ENCODE data around the gene TCF12. TPM values are rescaled to one million over a fixed set of nuclear protein-coding genes. Genes with fewer than 3 reads are reported as not detected.

Gene TCF12
- total RNA-seq, 1 donor from 2014 or later = 144 TPM

DNA sequence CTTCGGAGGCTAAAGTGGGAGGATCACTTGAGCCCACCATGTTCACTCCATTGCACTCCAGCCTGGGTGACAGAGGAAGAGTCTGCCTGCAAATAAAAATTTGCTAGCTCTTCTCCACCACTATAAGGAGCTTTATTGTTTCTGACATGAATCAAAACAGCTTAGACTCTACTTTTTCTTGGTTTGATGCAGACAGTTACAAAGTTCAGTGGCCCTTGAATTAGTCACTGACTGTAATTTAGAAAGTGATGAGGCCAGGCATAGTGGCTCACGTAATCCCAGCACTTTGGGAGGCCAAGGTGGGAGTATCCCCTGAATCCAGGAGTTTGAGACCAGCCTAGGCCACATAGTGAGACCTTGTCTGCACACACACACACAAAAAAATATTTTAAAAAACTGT is 285.5 kb downstream of the TCF12 start:
- no peak for TF ChIP-seq CTCF (IDR thresholded peaks at IDR 0.05)
- DNase-seq (ENCODE audit: low spot score in 2 of 2) = no peak
- H3K4me3 ChIP-seq = no peak overlapping the region
- intact Hi-C loops (cut with DNase I) = no loop called here
- H3K9me3 ChIP-seq = no peaks in the 10 kb centered on the region
- H3K4me1 ChIP-seq = no peaks in the 10 kb centered on the region
- H3K27me3 ChIP-seq = no peaks in the 10 kb centered on the region
- H3K27ac ChIP-seq = no peak overlapping the region
- no peaks in the 10 kb centered on the region for H3K36me3 ChIP-seq

DNA sequence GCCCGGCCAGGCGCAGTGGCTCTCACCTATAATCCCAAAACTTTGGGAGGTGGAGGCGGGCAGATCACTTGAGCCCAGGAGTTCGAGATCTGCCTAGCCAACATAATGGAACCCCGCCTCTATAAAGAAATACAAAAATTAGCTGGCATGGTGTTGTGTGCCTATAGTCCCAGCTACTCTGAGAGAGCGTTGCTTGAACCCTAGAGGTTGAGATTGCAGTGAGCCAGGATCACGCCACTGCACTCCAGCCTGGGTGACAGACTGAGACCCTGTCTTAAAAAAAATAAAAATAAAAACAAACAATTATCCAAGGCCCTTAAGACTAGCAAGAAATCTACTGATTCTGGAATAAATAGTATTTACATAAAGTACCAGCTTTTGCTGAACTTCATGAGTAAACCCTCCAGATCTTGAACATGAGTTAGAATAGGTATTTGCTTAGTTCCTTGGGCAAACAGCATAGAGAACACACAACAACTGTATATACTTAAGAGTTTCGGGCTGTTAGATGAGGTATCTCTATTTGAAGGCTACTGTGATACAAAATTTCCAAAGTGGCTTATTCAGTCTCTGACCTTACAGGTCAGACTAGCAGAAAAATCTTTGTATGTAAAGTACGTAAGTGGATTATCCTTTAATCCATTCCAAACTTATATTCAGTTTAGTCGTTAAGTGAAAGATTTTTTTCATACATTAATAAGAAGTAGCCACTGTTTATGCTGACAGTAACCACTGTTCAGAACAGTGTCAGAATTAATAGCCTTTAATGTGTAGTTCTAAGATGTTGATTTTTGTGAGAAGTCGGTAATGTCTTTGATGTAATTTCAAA is 286.8 kb downstream of the TCF12 start:
- no peak for DNase-seq (ENCODE audit: low spot score in 2 of 2)
- H3K4me1 ChIP-seq = no peaks in the 10 kb centered on the region
- no peaks in the 10 kb centered on the region for H3K9me3 ChIP-seq
- no peaks in the 10 kb centered on the region for H3K27me3 ChIP-seq
- TF ChIP-seq CTCF (IDR thresholded peaks at IDR 0.05) = no peak
- no peak overlapping the region for H3K4me3 ChIP-seq
- H3K27ac ChIP-seq = no peak overlapping the region
- intact Hi-C loops (cut with DNase I) = no loop called here
- H3K36me3 ChIP-seq = no peaks in the 10 kb centered on the region

DNA sequence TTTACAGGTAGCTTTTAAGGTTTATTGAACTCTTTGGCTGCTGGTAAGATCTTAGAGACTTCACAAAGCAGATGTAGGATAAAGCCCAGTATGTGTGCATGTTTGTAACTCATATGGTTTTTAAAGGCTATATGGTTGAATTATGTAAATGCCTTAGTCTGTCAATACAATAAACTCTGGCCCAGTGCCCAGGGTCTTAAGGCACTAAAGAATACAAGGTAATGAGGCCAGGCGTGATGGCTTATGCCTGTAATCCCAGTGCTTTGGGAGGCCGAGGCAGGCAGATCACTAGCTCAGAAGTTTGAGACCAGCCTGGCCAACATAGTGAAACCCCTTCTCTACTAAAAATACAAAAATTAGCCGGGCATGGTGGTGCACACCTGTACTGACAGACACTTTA is 287.6 kb downstream of the TCF12 start:
- intact Hi-C loops (cut with DNase I) = no loop called here

GRCh38 chr15:57213862-57214261 is 295.4 kb downstream of the TCF12 start:
- Histone ChIP-seq H3K4me3 (no peak overlapping the region), H3K27ac (no peak overlapping the region), H3K9me3 (no peaks in the 10 kb centered on the region), H3K4me1 (peaks cover 0 to 11% of the 10 kb centered on the region in 2 donors), H3K36me3 (no peaks in the 10 kb centered on the region), H3K27me3 (no peaks in the 10 kb centered on the region)
- intact Hi-C loops (cut with DNase I) = loop anchor here (5.0 kb wide), 2 partner anchors 67 to 93 kb away; no protein-coding TSS in a partner anchor
- TF ChIP-seq CTCF (IDR thresholded peaks at IDR 0.05) = peak in 2 of 3 experiments; percentile 38 to 49
- no peak for DNase-seq (ENCODE audit: low spot score in 2 of 2)

More for the DNA sequence above, 287.6 kb downstream of the TCF12 start:
- Histone ChIP-seq H3K36me3 (no peaks in the 10 kb centered on the region), H3K27me3 (no peaks in the 10 kb centered on the region), H3K9me3 (no peaks in the 10 kb centered on the region), H3K27ac (no peak overlapping the region), H3K4me3 (no peak overlapping the region), H3K4me1 (no peaks in the 10 kb centered on the region)
- DNase-seq (ENCODE audit: low spot score in 2 of 2) = no peak
- no peak for TF ChIP-seq CTCF (IDR thresholded peaks at IDR 0.05)

DNA sequence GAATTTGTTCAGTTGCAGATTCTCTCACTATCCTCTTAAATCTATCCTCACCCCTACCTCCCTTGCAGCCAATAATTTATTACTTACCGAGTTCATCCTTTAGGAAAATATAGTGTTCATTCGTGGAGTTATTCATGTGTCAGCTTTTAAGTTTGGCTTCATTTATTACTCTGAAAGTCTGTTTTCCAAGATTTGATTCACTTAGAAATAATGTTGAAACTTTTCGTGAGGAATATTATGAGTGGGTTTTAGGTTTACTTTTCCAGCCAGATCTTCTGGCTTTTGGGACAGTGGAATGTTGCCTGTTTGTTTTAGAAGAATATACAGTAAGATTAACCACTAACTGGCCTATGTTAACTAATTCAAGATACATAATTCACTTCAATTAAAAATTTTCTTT is 296.9 kb downstream of the TCF12 start:
- DNase-seq (ENCODE audit: low spot score in 2 of 2) = no peak
- H3K9me3 ChIP-seq = no peaks in the 10 kb centered on the region
- no peaks in the 10 kb centered on the region for H3K36me3 ChIP-seq
- no peak overlapping the region for H3K27ac ChIP-seq
- TF ChIP-seq CTCF (IDR thresholded peaks at IDR 0.05) = no peak
- no peaks in the 10 kb centered on the region for H3K27me3 ChIP-seq
- intact Hi-C loops (cut with DNase I) = no loop called here
- no peak overlapping the region for H3K4me3 ChIP-seq
- H3K4me1 ChIP-seq = peaks cover 0 to 11% of the 10 kb centered on the region in 2 donors
